22Rv1 (cell line): ENCODE measurements around the gene MTCL1.

Experiments
- H3K27ac ChIP-seq: fragments of 450-650 bp; 2 replicates; pipeline ENCODE4 v1.5.1; 2017
- CTCF ChIP-seq: fragments of 450-650 bp; IDR thresholded peaks from 2 replicates; pipeline ENCODE4 v1.5.1; 2017; ENCODE audit warnings: mild to moderate bottlenecking
- ZFX ChIP-seq: fragments of 450-650 bp; IDR thresholded peaks from 2 replicates; pipeline ENCODE4 v1.6.1; 2017; ENCODE audit warnings: antibody characterized with exemption, borderline replicate concordance

Gene MTCL1

GRCh38 chr18:8744038-8744437, 38.7 kb downstream of the MTCL1 start:
- no peak for TF ChIP-seq CTCF
- TF ChIP-seq ZFX = no peak
- H3K27ac ChIP-seq = no peak overlapping the region

GRCh38 chr18:8744656-8745055, 39.3 kb downstream of the MTCL1 start:
- TF ChIP-seq ZFX (no peak), CTCF (no peak)
- no peak overlapping the region for H3K27ac ChIP-seq

DNA sequence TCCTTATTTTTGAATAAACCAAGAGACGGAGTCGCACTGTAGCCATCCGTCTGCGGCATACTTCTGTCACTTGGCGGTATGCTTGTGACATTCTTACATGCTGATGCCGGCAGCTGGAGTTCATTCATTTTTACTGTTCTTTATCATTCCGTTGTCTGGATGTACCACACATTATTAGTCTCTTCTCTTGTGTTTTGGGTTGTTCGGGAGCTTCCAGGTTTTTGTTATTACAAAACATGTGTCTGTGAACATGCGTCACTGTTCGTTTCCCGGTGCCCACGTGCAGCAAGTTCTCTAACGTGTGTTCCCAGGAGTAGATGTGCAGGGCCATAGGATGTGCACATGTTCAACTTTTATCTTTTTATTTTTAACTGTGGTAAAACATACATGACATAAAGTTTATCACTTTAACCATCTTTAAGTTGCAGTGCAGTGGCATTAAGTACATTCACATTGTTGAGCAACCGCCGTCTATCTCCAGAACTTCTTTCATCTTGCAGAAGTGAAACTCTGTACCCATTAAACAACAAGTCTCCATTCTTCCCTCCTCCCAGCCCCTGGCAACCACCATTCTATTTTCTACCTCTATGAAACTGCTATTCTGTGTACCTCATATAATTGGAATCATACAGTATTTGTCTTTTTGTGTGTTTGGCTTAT, 40.1 kb downstream of the MTCL1 start:
- no peak overlapping the region for H3K27ac ChIP-seq
- TF ChIP-seq CTCF = no peak
- no peak for TF ChIP-seq ZFX

DNA sequence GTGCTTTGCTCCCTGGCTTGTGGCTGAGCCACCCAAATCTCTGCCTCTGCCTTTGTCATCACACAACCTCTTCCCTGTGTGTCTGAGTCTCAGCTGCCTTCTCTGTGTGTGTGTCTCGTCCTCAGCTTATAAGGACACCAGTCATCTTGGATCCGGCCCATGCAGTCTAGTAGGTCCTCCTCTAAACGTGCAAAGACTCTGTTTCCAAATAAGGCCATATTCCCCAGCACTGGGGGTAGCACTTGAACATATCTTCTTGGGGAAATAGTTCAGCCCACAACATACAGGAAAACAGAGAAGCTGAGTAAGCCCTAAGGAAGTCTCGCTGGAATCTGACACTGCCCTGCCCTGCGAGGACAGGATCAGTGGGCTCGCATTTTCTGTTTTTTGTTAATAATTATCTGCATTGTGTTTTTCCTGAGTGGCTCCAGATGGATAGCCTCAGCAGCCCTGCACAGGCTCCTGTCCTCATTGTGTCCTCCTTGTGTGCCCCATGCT, 42.1 kb downstream of the MTCL1 start:
- no peak overlapping the region for H3K27ac ChIP-seq
- no peak for TF ChIP-seq ZFX
- no peak for TF ChIP-seq CTCF

DNA sequence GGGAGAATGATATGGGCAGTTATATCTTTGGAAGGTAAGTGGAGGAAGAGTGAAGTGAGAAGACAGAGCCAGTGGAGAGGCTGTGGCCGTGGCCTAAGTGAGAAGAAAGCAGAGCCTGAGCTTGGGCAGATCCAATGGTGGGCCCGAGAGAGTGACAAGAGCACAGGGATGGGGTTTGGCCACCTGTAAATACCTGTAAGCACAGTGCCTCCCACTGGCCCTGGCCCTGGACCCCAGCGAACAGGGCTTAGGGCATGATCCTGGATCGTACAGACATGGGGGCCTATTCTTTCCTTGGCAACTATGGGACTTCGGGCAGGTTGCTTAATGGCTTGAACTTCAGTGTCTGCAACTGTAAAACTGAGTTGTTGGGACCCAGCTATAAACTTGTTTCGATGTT, 44.1 kb downstream of the MTCL1 start:
- TF ChIP-seq CTCF (no peak), ZFX (no peak)
- H3K27ac ChIP-seq = no peak overlapping the region

DNA sequence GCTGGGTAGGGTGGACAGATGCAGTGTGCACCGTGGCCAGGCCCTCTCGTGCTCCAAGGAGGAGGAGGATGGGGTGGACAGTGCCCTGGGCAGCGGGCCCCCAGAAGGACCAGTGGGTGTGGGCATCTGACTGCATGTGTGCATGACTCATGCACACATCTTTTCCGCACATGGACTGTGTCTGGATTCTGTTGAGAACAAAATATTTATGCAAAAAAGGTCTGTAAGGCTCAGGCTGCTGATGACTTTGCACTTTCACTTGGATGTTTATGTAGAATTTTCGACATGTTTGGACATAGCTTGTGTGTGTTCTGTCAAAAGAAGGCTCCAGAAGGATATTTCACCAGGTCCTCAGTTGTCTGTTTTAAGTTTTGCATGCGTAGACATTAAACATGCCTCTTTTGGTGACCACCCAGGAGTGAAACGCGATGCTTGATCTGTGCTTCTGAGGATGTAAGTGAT, 45.6 kb downstream of the MTCL1 start:
- TF ChIP-seq CTCF (no peak), ZFX (no peak)
- no peak overlapping the region for H3K27ac ChIP-seq

- TF ChIP-seq CTCF = no peak
- no peak for TF ChIP-seq ZFX
Observed at GRCh38 chr18:8751692-8752091, 46.3 kb downstream of the MTCL1 start.

More at GRCh38 chr18:8751692-8752091, 46.3 kb downstream of the MTCL1 start:
- H3K27ac ChIP-seq = no peak overlapping the region
